Stimulated activated CD4-positive, alpha-beta T cell treated with anti-CD3 and anti-CD28 coated beads, Interleukin-4, amount 100 ng/mL, for 4 hours (primary cell): ENCODE results near the gene SLC45A1.
A peak's percentile ranks its signal among the peaks of the same experiment; 100 is the strongest.

Source experiments
- DNase-seq, 2 experiments: peaks; one replicate each; pipeline ENCODE4 v3.0.0-alpha.2; 2020

SLC45A1 gene

DNA sequence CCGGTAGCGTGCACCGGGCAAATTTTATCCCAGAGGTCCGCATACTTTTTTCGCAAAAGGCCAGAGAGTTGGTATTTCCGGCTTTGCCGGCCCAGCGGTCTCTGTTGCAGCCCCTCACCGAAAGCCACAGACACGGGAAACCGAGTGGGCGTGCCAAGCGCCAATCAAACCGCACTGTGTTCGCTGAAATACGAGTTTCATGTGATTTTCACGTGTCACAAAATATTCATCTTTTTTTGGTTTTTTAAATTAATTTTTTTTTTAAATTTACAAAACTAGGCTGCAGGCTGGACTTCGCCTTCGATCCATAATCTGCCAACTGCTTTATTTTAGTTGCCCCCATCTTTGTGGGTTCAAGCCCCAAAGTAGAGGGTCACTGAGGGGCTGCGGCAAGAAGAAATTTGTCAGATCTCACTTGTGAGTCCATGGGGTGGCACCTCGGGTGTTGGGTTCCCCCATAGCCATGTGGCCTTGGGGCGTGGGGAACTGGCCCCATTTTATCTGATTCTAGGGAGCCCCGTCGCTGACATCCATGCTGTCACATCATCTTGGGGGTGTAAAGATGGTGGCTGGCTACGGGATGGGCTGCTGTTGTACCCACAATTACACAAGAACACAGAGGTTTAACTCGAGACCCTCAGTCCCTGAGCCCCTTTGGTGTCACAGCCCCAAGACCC lies 20.8 kb downstream of the SLC45A1 start:
- no peak for DNase-seq

DNA sequence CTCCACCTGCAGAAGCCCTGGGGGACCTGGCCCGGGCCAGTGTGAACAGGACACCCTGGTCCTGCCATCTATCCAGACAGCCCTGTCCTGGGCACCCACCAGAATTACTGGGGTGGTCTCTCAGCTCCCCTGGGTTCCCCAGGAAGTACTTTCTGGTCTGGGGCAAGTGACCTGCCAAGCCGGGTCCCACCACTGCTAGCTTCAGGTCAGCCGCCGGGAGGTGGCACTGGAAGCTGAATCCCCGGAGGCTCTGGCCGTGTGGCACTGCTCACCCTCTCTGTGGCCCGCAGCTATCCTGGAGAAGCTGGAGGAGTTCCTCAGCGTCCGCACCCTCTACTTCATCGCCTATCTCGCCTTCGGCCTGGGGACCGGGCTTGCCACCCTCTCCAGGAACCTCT lies 21.3 kb downstream of the SLC45A1 start:
- DNase-seq = no peak

DNA sequence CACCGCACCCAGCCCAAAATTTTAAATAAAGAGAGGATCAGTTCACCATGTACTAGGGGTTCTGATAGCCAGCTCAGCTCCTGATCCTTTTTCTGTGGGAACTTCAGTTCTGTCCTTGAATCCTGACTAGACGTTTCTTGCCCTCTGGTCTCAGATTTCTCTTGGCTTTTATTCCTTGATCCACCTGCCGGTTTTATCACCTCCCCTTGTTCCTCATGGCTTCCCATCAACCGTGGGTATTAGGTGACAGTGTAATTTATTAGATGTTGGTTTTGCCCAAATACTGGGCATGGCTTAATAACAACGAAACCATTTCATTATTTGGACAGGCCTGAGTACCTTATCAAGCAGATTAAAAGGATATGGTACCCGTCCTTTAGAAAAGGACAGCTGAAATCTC lies 22.5 kb downstream of the SLC45A1 start:
- no peak for DNase-seq

DNA sequence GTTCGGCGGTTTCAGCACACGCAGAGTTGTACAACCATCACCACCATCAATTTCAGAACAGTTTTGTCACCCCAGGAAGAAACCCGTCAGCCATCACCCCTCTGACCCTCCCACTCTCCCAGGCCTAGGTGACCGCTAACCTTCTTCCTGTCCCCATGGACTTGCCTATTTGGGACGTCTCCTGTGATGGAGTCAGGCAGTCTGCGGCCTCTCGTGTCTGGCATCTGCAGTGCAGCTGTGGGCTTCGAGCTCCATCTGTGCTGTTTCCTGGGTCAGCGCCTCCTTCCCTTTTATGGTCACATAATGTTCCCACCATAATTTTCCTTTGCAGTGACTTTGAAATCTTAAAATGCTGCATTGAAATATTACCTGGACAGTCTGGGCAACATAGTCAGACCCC lies 24.4 kb downstream of the SLC45A1 start:
- DNase-seq = no peak

DNA sequence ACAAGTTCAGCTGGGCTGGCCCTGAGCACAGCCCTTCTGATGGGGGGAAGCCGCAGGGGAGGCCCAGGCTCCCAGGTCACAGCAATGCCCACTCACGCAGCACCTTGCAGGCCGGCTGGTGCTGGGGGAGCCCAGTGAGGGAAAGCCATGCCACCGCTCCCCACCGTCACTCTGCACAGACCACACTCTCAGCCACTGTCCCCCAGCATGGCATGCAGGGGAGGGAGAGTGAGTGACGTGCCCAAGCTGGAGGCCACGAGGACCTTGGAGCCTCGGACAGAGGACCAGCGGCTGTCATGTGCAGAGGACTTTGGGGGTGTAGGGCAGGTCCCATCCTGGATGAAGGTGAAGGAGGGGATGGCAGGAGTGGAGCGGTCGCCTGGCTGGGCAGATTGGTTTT lies 25.1 kb downstream of the SLC45A1 start:
- no peak for DNase-seq

DNA sequence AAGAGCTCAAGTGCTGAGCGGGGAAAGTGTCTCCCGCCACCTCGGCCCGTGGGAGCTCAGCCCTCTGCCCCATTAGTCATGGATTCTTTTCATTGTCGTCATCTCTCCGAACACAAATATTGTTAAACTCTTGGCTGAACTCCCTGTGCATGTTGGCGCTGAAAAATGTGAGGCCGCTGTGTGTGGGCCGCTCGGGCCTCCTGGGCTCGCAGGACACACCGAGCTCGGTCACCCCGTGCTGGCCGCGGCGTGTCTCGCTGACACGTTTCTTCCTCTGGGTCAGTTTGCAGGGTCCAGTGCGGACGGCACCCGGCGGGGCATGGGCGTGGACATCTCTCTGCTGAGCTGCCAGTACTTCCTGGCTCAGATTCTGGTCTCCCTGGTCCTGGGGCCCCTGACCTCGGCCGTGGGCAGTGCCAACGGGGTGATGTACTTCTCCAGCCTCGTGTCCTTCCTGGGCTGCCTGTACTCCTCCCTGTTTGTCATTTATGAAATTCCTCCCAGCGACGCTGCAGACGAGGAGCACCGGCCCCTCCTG lies 25.6 kb downstream of the SLC45A1 start:
- DNase-seq = no peak

DNA sequence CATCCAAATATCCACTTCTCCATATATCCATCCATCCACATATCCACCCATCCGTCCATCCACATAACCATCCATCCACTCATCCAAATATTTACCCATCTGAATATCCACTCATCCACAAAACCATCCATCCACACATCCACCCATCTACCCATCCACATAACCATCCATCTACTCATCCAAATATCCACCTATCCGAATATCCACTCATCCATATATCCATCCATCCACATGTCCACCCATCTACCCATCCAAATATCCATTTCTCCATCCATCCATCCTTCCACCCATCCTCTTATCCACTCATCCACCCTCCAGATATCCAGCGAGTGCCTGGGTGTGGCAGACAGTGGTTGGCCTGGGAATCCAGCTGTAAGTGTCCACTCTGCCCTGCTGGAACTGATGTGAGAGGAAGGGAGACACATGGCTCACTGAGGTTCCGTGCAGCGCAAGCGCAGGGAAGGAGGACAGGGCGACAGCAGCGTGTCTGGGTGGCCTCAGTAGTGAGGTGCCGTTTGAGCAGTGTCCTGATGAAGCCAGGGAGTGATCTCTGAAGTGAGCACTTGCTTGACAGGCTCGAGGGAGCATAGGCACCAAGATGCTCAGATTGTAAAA lies 27.1 kb downstream of the SLC45A1 start:
- no peak for DNase-seq

DNA sequence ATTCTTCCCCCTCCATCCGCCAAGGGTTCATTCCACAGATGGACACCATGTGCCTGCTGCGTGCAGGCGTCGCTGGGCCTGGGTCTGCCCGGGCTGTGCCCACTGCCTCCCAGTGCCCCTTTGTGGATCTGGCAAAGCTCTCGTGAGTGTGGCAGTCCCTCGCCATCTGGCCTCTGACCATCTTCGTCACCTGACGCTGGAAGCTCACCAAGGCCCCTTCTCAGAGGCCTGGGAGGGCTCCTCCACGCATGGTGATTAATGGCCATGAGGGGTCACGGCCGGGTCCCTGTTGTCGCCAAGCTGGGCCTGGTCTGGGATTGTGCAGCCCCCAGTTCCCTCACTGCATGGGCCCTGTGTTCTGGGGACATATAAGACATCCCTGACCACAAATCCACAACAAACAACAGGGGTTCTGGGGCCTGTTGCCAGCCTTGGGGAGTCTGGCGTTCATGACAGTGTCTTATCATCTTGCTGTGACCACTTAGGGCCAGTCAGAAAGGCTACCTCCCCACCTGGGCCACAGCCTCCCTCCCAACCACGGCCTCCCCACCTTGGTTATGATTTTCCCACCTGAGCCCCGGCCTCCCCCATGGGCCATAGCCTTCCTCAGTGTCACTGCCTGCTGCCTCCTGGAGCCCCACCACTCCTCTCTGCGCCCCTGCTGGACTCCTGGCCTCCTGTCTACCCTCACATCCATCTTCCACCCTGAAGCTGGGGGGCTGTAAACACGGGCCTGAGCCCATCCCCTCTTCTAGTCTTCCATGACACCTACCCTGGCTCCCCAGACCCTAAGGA lies 27.9 kb downstream of the SLC45A1 start:
- no peak for DNase-seq

DNA sequence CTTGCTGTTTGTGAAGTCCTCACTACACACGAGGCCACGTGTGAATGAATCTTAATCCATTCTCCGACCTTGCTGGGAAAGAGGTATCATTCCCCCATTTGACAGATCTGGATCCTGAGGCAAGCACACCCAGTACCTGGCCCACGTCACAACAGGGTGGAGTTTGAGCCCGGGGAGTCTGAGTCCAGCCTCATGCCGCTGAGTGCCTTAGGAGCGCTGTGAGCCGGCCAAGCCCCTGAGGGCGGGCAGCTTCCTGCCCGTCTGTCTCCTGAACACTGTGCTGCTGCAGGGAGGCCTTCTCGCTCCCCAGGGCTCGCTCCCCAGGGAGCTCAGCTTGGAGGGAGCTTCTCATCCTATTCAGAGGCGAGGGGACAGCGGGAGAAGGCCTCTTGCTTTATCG lies 29.7 kb downstream of the SLC45A1 start:
- no peak for DNase-seq

DNA sequence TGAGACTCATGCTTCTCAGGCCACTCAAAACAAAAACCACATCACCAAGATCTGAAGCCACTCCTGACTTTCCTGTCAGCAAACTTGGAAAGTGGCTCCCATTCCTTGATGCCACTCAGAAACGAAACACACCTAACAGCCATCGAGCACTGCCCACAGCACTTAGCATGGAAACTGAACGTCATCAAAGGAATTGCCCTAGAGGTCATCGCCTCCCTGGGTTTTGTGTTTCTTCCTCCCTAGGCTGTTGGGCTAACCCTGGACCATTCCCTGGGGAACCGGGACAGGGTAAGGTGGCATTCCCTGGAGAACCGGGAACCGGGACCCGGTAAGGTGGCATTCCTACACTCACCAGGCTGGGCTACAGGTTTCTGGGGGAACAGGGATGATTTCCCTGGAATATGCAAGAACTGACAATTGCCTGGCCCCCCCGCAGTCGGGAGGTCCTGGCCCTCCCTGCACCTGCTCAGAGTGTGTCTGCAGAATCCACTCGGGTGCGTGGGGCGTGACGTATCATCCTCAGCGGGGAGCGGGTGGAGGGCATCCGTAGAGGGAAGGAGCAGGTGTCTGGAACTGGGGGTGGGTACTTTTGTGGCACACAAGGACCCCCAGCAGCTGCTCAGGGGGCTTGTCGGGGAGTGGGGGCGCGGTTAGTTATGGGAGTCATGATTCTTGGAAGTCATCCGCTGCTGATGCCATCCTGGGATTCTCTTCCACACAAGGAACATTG lies 30.3 kb downstream of the SLC45A1 start:
- no peak for DNase-seq

DNA sequence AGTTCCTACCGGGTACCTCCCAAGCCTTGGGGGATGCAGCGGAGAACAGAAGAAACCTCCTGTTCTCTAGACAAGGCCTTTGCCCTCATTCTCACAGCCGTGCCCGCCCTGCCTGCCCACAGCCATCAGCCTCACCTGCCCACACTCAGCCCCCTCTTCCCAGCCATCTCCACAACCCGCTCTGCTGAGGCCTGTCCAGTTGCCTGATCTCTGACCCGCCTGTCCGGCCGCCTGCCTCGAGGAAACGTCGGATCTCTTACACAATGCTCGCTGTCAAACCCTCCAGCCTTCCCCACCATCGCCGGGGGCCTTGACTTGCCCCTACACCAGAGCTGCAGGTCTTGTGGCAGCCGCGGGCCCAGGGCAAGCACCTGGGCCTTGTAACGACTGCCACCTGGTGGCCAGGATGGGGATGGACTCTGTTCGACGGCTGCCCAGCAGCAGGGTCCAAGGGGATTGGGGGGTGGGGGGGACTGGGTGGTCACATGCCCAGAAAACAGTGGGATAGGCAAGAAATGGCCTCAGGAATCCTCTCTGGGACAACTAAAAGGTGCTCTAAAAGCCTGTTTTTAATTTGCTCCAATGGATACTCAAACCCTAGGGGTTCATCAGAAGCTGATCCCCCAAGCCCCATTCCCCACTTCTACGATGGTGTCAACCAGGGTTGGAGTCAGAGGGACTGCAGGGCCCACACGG lies 31.0 kb downstream of the SLC45A1 start:
- peak; percentile 55 to 71 for DNase-seq

DNA sequence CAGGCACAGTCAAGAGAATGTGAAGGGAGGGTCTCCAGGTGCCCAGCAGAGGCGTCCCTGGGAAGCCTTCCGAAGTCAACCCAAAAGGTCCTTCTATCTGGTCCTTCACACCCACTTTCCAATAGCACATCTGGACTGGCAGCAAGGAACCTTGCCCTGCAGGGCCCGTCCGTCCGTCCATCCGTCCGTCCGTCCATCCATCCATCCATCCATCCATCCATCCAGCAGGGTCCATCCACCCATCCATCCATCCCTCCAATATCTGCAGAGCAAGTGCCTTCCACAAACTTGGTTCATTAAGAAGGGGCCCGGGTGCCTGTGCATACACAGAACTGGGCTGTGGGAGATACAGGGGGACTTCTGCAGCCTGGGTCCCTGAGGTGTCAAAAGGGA lies 31.6 kb downstream of the SLC45A1 start:
- no peak for DNase-seq

DNA sequence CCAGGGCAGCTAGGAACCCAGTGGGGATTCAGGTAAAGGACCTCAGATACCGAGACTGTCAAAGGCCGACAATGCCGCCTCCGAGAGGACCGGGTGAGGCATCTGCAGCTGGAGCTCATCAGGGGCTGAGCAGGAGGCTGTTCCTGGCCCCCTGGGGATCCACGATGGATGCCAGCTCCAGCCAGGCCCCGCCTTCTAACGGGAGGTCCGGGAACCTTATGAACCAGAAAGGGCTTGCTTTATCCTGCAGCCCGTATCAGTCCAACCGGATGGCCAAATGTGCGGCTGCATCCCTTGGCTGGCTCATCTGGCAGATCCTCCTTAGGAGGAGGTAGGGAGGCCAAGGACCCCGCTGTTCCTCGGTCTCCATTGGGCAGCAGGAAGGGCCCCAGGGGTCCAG lies 32.0 kb downstream of the SLC45A1 start:
- no peak for DNase-seq

DNA sequence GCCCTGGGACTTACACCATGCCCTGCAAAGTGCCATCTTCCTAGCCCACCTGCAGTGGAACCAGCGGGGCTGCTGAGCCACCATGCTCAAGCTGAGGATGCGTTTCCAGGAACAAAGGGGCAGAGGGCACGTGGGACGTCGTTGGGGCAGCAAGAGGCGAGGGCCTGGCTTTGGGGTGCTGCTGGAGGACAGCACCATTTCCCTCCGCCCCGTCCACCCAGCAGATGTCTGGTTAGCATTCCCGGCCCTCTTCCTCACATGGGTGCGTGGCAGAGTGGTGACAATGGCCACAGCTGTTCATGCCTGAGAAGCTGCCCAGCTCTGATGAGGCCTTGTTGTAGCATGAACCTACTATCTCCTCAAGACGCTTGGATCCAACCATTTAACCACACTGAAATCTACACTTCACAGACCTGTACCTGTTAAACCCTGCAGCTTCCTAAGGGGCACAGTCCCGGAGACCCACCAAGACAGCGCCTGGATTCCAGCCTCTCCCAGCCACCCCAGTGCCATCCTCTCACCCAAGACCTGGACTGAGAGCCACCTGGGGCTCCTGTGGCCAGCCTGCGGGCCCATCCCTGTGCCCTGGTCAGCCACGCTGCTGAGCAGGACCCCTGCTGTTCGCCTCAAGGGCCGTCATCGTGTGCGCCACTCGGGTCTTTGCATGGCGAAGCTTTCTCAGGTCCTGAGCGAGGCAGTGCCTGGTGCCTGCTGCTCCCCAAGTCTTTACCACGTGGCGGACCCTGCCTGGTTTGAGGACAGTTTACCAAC lies 33.2 kb downstream of the SLC45A1 start:
- no peak for DNase-seq

DNA sequence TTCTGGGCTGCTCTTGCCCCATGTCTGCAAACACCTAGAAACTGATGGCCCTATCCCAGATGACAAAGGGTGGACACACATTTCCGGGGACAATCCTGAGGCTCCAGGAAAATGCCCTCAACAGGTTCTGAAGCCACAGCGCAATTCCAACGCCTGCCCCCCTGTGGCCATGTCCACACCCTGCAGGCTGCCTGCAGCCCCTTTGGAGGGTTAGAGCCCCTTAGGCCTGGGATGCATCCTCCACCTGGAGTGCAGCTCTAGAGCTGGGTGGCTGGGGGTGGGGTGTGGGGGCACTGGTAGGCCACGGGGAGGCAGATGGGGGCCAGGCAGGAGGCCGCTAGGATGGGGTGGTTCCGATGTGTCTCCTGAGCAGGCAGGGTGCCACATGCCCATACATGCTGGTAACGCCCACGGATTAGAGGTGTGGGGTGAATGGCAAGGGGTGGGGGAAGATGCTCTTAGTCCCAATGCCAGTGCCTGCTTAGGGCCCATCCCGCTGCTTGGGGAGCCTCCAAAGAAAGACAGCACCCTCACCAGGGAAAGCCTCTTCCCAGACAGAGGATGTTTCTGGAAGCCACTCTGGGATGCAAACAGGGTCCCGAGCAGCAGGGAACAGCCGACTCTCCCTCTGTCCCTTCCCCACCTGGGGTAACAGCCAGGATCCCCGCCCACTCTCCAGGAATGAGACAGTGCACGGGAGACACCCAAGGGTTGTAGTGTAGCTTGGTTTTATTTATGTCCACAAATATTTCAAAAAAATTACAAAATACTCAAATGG lies 34.0 kb downstream of the SLC45A1 start:
- DNase-seq = no peak

DNA sequence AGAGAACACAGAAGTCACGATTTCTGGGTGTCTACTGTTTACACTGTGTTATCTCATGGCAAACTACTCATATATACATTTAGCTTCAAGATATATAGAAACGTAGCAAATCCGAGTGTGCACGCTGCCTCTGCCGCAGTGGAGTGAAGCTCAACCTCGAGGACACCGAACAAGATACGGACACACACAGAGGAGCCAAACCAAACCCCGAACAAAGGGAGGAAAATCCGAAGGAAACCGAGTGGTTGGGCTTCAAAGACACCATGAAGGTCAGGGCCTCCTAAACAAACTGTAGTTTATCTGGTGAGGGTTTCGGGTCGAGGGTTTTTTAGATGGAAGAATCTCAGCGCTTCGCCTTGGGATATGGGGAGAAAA lies 34.5 kb downstream of the SLC45A1 start:
- DNase-seq = no peak

DNA sequence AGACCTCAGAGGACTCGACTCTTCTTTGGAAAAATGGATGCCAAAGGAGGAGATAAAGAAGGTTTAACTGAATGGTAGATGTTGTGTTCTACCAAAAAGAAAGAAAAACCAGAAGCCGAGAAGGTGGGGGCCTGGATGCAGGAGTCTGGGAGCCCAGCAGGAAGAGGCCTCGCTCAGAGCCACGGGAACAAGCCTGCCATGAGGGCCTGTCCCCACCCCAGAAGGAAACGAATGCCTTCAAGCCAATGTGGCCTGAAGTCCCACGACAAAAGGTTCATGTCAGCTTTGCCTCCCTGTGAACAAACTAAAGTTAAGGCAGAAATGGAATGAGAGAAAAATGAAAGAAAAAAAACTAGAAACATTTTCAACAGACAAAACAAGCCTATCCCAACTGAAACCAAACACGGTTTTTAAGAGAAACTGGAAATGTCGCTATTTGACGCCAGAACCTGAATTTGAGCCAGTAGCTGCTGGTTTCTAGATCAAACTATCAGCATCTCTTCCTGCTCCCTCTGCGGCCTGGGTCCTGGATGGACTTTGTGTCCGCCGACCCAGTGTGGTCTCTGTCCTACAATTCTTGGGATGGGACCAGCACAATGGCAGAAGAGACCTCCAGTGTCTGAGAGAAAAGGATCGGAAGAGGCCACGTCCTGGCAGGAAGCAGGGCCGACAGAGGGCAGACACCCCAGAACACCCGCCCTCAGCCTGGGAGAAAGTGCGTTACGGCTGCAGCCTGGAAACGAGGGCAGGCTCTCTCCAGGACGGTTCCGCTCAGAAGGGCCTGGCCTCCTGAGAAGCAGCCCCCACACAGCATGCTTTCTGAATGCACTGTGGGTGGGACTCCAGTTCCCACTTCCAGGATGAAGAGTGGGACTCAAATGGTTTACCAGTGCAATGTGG lies 35.2 kb downstream of the SLC45A1 start:
- no peak for DNase-seq

DNA sequence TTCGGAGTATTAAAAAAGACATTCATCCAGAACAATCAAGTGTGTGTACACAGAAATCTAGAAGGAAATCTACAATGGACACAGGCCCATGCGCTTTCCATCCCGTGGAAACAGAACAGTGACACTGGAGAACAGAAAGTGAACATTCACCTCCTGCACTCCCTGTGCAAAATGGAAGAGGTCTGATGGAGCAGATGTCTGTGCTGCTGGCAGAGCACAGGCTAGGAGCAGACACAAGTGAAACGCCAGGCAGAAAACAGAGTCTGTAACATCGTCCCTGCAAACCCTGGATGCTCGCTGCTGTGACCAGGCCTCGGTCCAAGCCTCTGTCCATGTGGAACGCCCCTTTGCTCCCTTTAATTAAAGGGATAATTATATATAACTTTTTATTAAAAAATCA lies 36.1 kb downstream of the SLC45A1 start:
- DNase-seq = no peak

DNA sequence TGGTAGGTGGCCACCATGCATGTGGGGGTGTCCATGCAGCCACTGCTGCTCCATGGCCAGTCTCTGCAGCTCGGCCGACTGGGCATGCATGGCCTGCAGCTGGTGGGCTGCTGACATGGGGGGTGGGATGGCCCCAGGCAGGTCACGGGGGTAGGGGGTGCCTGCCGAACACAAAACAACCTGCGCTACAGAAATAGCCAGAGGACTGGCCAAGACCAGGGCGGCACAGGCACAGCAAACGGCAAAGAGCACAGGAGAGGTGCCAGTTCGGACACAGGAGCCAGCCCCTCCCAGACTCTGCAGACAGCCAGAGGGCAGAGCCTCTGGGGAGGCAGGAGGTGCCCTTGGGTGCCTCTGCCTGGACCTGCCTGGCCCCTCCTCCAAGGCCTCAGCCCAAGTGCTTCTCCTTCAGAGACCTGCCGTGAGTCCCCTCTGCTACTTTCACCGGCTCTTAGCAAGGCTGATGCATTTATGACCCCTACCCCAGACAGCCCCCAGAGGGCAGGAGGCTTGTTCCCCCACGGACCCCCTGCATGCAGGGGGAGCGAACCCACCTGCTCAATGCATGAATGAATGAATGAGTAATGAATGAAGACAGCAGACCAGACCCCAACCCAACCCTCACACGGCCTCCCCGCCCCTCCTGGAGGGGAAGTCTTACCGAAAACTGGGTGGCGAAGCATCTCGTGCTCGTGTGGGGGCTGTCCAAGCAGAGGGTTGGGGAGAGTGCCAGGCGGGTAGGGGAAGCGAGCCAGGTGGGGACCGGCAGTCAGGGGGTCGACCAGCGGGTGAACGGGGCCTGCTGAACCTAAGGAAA lies 37.7 kb downstream of the SLC45A1 start:
- no peak for DNase-seq
